OCI-LY3 (cell line): ENCODE results near the gene DRC1.

Experiments
- CTCF ChIP-seq: fragments of 200-600, 300-600 bp; sonication (generic); IDR thresholded peaks from 2 replicates; pipeline ENCODE4 v1.5.1; 2014; ENCODE audit warnings: antibody characterized with exemption, low read length, low read depth
- EZH2phosphoT487 ChIP-seq: fragments of 200-600 bp; shearing (Covaris generic); IDR thresholded peaks from 2 replicates; pipeline ENCODE4 v1.6.1; 2018; ENCODE audit warnings: antibody characterized with exemption, mixed run types, low read depth

- TF ChIP-seq CTCF = no peak
- no peak for TF ChIP-seq EZH2phosphoT487
Observed at GRCh38 chr2:26396734-26397298, 4.9 kb upstream of the DRC1 start.
